PC-9 (cell line): ENCODE data around the gene YRDC.

Source experiments
- EZH2 ChIP-seq: fragments of 200-600 bp; sonication (generic); IDR thresholded peaks from 2 replicates; pipeline ENCODE4 v1.8.0; 2017; ENCODE audit warnings: antibody characterized with exemption, low read depth
- TF ChIP-seq, protein P1 (sequence below): fragments of 200-600 bp; sonication (generic); conservative IDR thresholded peaks from 2 replicates; pipeline ENCODE4 v1.6.1; 2017; ENCODE audit warnings: mixed run types, antibody characterized with exemption, mild to moderate bottlenecking, moderate library complexity

- TF ChIP-seq, protein P1, sequence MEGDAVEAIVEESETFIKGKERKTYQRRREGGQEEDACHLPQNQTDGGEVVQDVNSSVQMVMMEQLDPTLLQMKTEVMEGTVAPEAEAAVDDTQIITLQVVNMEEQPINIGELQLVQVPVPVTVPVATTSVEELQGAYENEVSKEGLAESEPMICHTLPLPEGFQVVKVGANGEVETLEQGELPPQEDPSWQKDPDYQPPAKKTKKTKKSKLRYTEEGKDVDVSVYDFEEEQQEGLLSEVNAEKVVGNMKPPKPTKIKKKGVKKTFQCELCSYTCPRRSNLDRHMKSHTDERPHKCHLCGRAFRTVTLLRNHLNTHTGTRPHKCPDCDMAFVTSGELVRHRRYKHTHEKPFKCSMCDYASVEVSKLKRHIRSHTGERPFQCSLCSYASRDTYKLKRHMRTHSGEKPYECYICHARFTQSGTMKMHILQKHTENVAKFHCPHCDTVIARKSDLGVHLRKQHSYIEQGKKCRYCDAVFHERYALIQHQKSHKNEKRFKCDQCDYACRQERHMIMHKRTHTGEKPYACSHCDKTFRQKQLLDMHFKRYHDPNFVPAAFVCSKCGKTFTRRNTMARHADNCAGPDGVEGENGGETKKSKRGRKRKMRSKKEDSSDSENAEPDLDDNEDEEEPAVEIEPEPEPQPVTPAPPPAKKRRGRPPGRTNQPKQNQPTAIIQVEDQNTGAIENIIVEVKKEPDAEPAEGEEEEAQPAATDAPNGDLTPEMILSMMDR: no peak
- no peak for TF ChIP-seq EZH2
These were observed 16.0 kb upstream of the YRDC start for GRCh38 chr1:37824001-37824400.
